K562 (cell line): ENCODE results near the gene HES6. TPM values are rescaled to one million over a fixed set of nuclear protein-coding genes. Genes with fewer than 3 reads are reported as not detected.
A peak's percentile ranks its signal among the peaks of the same experiment; 100 is the strongest.

ENCODE experiments used
- ASH1L ChIP-seq: fragments of 450-650 bp; IDR thresholded peaks from 2 replicates; pipeline ENCODE4 v1.6.1; 2018; ENCODE audit warnings: borderline replicate concordance, mild to moderate bottlenecking, low read depth; ENCODE audit not compliant: partially characterized antibody
- ATF1 ChIP-seq, 2 experiments: fragments of 450-650 bp in 1 of 2; IDR thresholded peaks; 2 replicates each; pipeline ENCODE4 v1.6.1; 2016; ENCODE audit warnings: missing compliant biosample characterization in 1 of 2, missing genetic modification characterization in 1 of 2
- CREM ChIP-seq: IDR thresholded peaks from 2 replicates; pipeline ENCODE4 v1.6.1; 2014; ENCODE audit warnings: antibody characterized with exemption, low read depth
- ETV1 ChIP-seq: fragments of 450-650 bp; conservative IDR thresholded peaks from 2 replicates; pipeline ENCODE4 v1.6.1; 2016; ENCODE audit warnings: missing genetic modification characterization, control low read depth, low read depth, missing compliant biosample characterization
- FOSL1 ChIP-seq: fragments of 200-800 bp; sonication (Bioruptor generic); conservative IDR thresholded peaks from 2 replicates; pipeline ENCODE4 v1.6.1; 2016; ENCODE audit warnings: missing genetic modification characterization, missing compliant biosample characterization
- GATAD2B ChIP-seq: fragments of 450-650 bp; IDR thresholded peaks from 2 replicates; pipeline ENCODE4 v1.6.1; 2017; ENCODE audit warnings: mild to moderate bottlenecking, borderline replicate concordance
- HDAC1 ChIP-seq, 2 experiments: fragments of 450-650 bp; IDR thresholded peaks; 2 replicates each; pipeline ENCODE4 v1.6.1; 2016 to 2017; ENCODE audit warnings: inconsistent platforms in 1 of 2, mild to moderate bottlenecking in 1 of 2, moderate library complexity in 1 of 2
- HNRNPLL ChIP-seq: fragments of 200-400 bp; formaldehyde crosslinking; IDR thresholded peaks from 2 replicates; pipeline ENCODE4 v1.6.1; 2017; ENCODE audit warnings: low read length, low read depth, mild to moderate bottlenecking; ENCODE audit not compliant: poor library complexity, severe bottlenecking
- MED1 ChIP-seq: sonication (generic); formaldehyde crosslinking; IDR thresholded peaks from 2 replicates; pipeline ENCODE4 v1.8.1; 2023; ENCODE audit warnings: missing genetic modification reagents, borderline replicate concordance
- MYC ChIP-seq, 2 experiments: fragments of 250-450 bp in 1 of 2; sonication (Bioruptor Pico) in 1 of 2; IDR thresholded peaks; 2 replicates each; pipeline versions ENCODE4 v1.5.1 to v1.6.1; 2012 to 2021; ENCODE audit warnings: low read depth in 2 of 2, borderline replicate concordance in 1 of 2, improper control_type of control experiment in 1 of 2, low read length in 1 of 2, mild to moderate bottlenecking in 1 of 2, moderate library complexity in 1 of 2
- POLR2G ChIP-seq: fragments of 200-400 bp; formaldehyde crosslinking; IDR thresholded peaks from 2 replicates; pipeline ENCODE4 v1.6.1; 2017; ENCODE audit warnings: low read depth, mild to moderate bottlenecking, antibody characterized with exemption, low read length, moderate library complexity
- RB1 ChIP-seq: fragments of 450-650 bp; IDR thresholded peaks from 2 replicates; pipeline ENCODE4 v1.6.1; 2017; ENCODE audit warnings: low read depth, mild to moderate bottlenecking
- SIN3B ChIP-seq: fragments of 450-650 bp; IDR thresholded peaks from 2 replicates; pipeline ENCODE4 v1.6.1; 2017; ENCODE audit warnings: low read depth, mild to moderate bottlenecking, moderate library complexity
- SMC3 ChIP-seq: conservative IDR thresholded peaks from 2 replicates; pipeline ENCODE4 v1.6.1; 2011; ENCODE audit warnings: low read depth, low read length, improper control_type of control experiment; ENCODE audit not compliant: insufficient read depth
- SUPT5H ChIP-seq: fragments of 450-650 bp; IDR thresholded peaks from 2 replicates; pipeline ENCODE4 v1.6.1; 2016
- TAF1 ChIP-seq: IDR thresholded peaks from 2 replicates; pipeline ENCODE4 v1.6.1; 2011; ENCODE audit warnings: mild to moderate bottlenecking, low read length, moderate library complexity; ENCODE audit not compliant: insufficient read depth, control insufficient read depth, severe bottlenecking; ENCODE audit errors: extremely low read depth
- ZBTB7A ChIP-seq: IDR thresholded peaks from 2 replicates; pipeline ENCODE4 v1.6.1; 2011; ENCODE audit warnings: low read depth, mild to moderate bottlenecking, low read length, moderate library complexity, borderline replicate concordance; ENCODE audit not compliant: control insufficient read depth
- ZNF778 ChIP-seq: fragments of 450-650 bp; formaldehyde crosslinking; IDR thresholded peaks from 2 replicates; pipeline ENCODE4 v1.4.0; 2020; ENCODE audit warnings: mild to moderate bottlenecking, moderate library complexity
- polyA plus RNA-seq, 8 experiments: library from polyadenylated mRNA; depleted of rRNA in 4 of 8; stranded (reverse) in 5 of 8; unstranded in 3 of 8; fragments of >200 nt; fragmentation: Nextera tagmentation in 2 of 8; fragmentation: Illumina TruSeq in 1 of 8; extraction: Ambion mirVana in 2 of 8; extraction: Trizol in 1 of 8; gene quantifications; 2 replicates each; pipeline versions ENCODE4 v1.2.1 to v1.2.3, GENCODE V29; 2011 to 2014; ENCODE audit warnings: inconsistent platforms in 1 of 8, missing spikeins in 1 of 8
- total RNA-seq, 7 experiments: library from RNA; depleted of rRNA in 6 of 7; stranded (reverse); fragments of >200 nt in 6 of 7; fragmentation: Illumina TruSeq in 2 of 7; extraction: Trizol in 2 of 7; gene quantifications; 2 replicates each; pipeline versions ENCODE4 v1.2.1 to v1.2.3, GENCODE V29; 2011 to 2021; ENCODE audit warnings: low replicate concordance in 1 of 7
- TF ChIP-seq, protein P1 (sequence below): sonication (generic); formaldehyde crosslinking; IDR thresholded peaks from 2 replicates; pipeline ENCODE4 v1.9.0; 2022; ENCODE audit warnings: mild to moderate bottlenecking, missing genetic modification reagents
- TF ChIP-seq, protein P2 (sequence below): sonication (generic); formaldehyde crosslinking; IDR thresholded peaks from 2 replicates; pipeline ENCODE4 v1.8.0; 2022; ENCODE audit warnings: missing genetic modification reagents, mild to moderate bottlenecking, moderate library complexity, borderline replicate concordance

HES6 gene
- total and polyA plus RNA-seq, 9 of the 15 experiments (the other 6 are each of a cell fraction or from before 2014, with no cell fraction given), result 6.2 to 133 (median 29.2) TPM

DNA sequence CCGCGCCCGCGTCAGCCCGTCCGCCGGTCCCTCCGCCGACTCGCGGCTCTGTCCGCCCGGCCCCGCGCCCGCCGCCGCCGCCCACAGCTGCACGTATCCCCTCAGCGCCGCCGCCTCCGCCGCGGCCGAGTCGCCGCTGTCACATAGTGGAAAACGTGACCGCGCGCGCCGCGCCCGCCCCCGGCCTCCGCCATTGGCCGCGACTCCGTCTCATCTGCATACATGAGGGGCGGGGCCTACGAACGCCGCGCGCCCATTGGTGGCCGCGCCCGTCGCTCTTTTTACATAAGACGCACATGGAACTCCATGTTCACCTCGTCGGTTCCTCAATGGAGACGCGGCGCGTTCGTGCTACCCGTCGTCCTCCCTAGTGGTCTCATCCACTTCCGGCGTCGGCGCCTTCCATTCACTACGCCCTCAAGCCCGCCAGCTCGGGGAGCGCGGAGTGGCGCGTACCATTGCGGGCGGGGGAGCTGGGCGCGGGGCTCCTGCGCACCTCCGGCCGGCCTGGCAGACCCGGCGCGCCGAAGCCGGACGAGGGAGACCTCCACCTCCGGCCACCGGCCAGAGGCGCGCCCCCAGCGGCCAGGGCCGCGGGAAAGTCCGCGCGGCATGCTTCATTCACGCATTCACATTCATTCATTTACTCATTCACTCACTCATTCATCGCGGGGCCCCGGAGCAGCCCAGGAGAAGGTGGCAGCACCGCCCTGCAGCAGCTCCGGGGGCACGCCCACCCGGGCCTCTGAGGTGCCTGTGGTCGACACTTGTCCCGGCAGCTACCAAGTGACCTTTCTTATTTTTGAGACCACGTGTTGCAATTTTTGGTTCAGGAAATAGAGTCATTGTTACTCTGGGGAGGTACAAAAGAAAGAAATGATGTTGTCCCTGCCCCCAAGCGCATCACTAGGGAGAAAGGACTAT, 49.1 kb upstream of the HES6 start (continued):
- TF ChIP-seq MED1 (CRISPR knock-in tag) (no peak), CREM (peak; percentile 89), SMC3 (no peak), MYC (IDR thresholded peaks at IDR 0.05; ENCODE audit: low read depth, low read length) (peak; percentile 88), MYC (CRISPR knock-in tag; IDR thresholded peaks at IDR 0.05; ENCODE audit: borderline replicate concordance, low read depth) (no peak), SIN3B (0 out of 2 replicates have a peak, but pooled peaks have one; percentile 26), GATAD2B (0 out of 2 replicates have a peak, but pooled peaks have one; percentile 61), FOSL1 (peak; percentile 28; the same call in 1 of the 2 replicates), ATF1 (CRISPR knock-in tag; IDR thresholded peaks at IDR 0.05) (no peak), ATF1 (tag; IDR thresholded peaks at IDR 0.05) (peak; percentile 92), ZNF778 (no peak), HNRNPLL (peak; percentile 38), ETV1 (tag) (peak; percentile 75), ASH1L (peak; percentile 72), HDAC1 (IDR thresholded peaks at IDR 0.05) (peak in 1 of 2 experiments; percentile 80; a peak in 2 of 4 replicates), POLR2G (peak; percentile 91), SUPT5H (0 out of 2 replicates have a peak, but pooled peaks have one; percentile 27), TAF1 (peak; percentile 68), ZBTB7A (0 out of 2 replicates have a peak, but pooled peaks have one; percentile 24), RB1 (peak; percentile 36)
- TF ChIP-seq, protein P1, sequence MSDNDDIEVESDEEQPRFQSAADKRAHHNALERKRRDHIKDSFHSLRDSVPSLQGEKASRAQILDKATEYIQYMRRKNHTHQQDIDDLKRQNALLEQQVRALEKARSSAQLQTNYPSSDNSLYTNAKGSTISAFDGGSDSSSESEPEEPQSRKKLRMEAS (CRISPR knock-in tag), result peak; percentile 87
- TF ChIP-seq, protein P2, sequence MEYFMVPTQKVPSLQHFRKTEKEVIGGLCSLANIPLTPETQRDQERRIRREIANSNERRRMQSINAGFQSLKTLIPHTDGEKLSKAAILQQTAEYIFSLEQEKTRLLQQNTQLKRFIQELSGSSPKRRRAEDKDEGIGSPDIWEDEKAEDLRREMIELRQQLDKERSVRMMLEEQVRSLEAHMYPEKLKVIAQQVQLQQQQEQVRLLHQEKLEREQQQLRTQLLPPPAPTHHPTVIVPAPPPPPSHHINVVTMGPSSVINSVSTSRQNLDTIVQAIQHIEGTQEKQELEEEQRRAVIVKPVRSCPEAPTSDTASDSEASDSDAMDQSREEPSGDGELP (CRISPR knock-in tag), result peak; percentile 58; the same call in 1 of the 2 replicates
